Measurements from ENCODE around the gene MAF. TPM values are rescaled to one million over a fixed set of nuclear protein-coding genes. Genes with fewer than 3 reads are reported as not detected.

The MAF gene
- polyA plus RNA-seq, 1 donor from 2014 or later: 2.1 TPM

- Histone ChIP-seq H3K27ac (ENCODE audit: low read length) (no peak overlapping the region), H4K20me1 (ENCODE audit: insufficient read depth) (no peaks in the 10 kb centered on the region), H3K4me2 (ENCODE audit: low read length) (no peak overlapping the region), H3F3A (ENCODE audit: insufficient read depth, low read length, poor library complexity, severe bottlenecking) (no peaks in the 10 kb centered on the region), H3K9me2 (ENCODE audit: insufficient read depth, low read length) (no peaks in the 10 kb centered on the region), H3K27me3 (ENCODE audit: insufficient read depth, low read depth, low read length) (no peaks in the 10 kb centered on the region), H3K9ac (ENCODE audit: low read length) (no peak overlapping the region), H3K4me3 (ENCODE audit: low read length) (no peak overlapping the region), H3K36me3 (ENCODE audit: insufficient read depth, low read length) (no peaks in the 10 kb centered on the region), H3K79me2 (replicated peaks; ENCODE audit: insufficient read depth, low read length) (no peaks in the 10 kb centered on the region), H3K9me3 (ENCODE audit: low read length) (no peaks in the 10 kb centered on the region), H2AFZ (ENCODE audit: low read depth, low read length) (no peak overlapping the region)
- TF ChIP-seq, protein P1, sequence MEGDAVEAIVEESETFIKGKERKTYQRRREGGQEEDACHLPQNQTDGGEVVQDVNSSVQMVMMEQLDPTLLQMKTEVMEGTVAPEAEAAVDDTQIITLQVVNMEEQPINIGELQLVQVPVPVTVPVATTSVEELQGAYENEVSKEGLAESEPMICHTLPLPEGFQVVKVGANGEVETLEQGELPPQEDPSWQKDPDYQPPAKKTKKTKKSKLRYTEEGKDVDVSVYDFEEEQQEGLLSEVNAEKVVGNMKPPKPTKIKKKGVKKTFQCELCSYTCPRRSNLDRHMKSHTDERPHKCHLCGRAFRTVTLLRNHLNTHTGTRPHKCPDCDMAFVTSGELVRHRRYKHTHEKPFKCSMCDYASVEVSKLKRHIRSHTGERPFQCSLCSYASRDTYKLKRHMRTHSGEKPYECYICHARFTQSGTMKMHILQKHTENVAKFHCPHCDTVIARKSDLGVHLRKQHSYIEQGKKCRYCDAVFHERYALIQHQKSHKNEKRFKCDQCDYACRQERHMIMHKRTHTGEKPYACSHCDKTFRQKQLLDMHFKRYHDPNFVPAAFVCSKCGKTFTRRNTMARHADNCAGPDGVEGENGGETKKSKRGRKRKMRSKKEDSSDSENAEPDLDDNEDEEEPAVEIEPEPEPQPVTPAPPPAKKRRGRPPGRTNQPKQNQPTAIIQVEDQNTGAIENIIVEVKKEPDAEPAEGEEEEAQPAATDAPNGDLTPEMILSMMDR (IDR thresholded peaks at IDR 0.05; ENCODE audit: poor library complexity, severe bottlenecking): no peak
- TF ChIP-seq MXI1 (conservative IDR thresholded peaks at IDR 0.05; ENCODE audit: poor library complexity, severe bottlenecking) (no peak), TAF1 (IDR thresholded peaks at IDR 0.05; ENCODE audit: low read depth) (no peak), EP300 (conservative IDR thresholded peaks at IDR 0.05; ENCODE audit: poor library complexity, severe bottlenecking) (no peak), SMC3 (conservative IDR thresholded peaks at IDR 0.05; ENCODE audit: poor library complexity) (no peak), POLR2AphosphoS5 (IDR thresholded peaks at IDR 0.05) (no peak), RAD21 (conservative IDR thresholded peaks at IDR 0.05) (no peak), EZH2 (IDR thresholded peaks at IDR 0.05; ENCODE audit: borderline replicate concordance, insufficient read depth, low read length, poor library complexity, severe bottlenecking) (no peak)
- TF ChIP-seq, protein P2, sequence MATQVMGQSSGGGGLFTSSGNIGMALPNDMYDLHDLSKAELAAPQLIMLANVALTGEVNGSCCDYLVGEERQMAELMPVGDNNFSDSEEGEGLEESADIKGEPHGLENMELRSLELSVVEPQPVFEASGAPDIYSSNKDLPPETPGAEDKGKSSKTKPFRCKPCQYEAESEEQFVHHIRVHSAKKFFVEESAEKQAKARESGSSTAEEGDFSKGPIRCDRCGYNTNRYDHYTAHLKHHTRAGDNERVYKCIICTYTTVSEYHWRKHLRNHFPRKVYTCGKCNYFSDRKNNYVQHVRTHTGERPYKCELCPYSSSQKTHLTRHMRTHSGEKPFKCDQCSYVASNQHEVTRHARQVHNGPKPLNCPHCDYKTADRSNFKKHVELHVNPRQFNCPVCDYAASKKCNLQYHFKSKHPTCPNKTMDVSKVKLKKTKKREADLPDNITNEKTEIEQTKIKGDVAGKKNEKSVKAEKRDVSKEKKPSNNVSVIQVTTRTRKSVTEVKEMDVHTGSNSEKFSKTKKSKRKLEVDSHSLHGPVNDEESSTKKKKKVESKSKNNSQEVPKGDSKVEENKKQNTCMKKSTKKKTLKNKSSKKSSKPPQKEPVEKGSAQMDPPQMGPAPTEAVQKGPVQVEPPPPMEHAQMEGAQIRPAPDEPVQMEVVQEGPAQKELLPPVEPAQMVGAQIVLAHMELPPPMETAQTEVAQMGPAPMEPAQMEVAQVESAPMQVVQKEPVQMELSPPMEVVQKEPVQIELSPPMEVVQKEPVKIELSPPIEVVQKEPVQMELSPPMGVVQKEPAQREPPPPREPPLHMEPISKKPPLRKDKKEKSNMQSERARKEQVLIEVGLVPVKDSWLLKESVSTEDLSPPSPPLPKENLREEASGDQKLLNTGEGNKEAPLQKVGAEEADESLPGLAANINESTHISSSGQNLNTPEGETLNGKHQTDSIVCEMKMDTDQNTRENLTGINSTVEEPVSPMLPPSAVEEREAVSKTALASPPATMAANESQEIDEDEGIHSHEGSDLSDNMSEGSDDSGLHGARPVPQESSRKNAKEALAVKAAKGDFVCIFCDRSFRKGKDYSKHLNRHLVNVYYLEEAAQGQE (IDR thresholded peaks at IDR 0.05; ENCODE audit: borderline replicate concordance): no peak
These were observed 22.5 kb upstream of the MAF start for GRCh38 chr16:79623062-79623461.

- no peaks in the 10 kb centered on the region for H3K36me3 ChIP-seq (ENCODE audit: insufficient read depth, low read length)
- no peaks in the 10 kb centered on the region for H3K9me3 ChIP-seq (ENCODE audit: low read length)
These were observed 20.5 kb upstream of the MAF start for GRCh38 chr16:79621027-79621426.

More at GRCh38 chr16:79621027-79621426, 20.5 kb upstream of the MAF start:
- H3K27ac ChIP-seq (ENCODE audit: low read length): no peak overlapping the region
- no peaks in the 10 kb centered on the region for H3F3A ChIP-seq (ENCODE audit: insufficient read depth, low read length, poor library complexity, severe bottlenecking)
- H3K9me2 ChIP-seq (ENCODE audit: insufficient read depth, low read length): no peaks in the 10 kb centered on the region
- H3K27me3 ChIP-seq (ENCODE audit: insufficient read depth, low read depth, low read length): no peaks in the 10 kb centered on the region
- no peaks in the 10 kb centered on the region for H4K20me1 ChIP-seq (ENCODE audit: insufficient read depth)
- no peaks in the 10 kb centered on the region for H3K79me2 ChIP-seq (replicated peaks; ENCODE audit: insufficient read depth, low read length)
- TF ChIP-seq RAD21 (conservative IDR thresholded peaks at IDR 0.05): no peak
- no peak for TF ChIP-seq TAF1 (IDR thresholded peaks at IDR 0.05; ENCODE audit: low read depth)
- TF ChIP-seq, protein P2 (IDR thresholded peaks at IDR 0.05; ENCODE audit: borderline replicate concordance): no peak
- H3K9ac ChIP-seq (ENCODE audit: low read length): no peak overlapping the region
- H3K4me2 ChIP-seq (ENCODE audit: low read length): no peak overlapping the region
- H3K4me3 ChIP-seq (ENCODE audit: low read length): no peak overlapping the region
- no peak overlapping the region for H2AFZ ChIP-seq (ENCODE audit: low read depth, low read length)
